GM13976 (cell line): ENCODE results near the gene SH2B2.

Source experiments
- DNase-seq: peaks from one replicate; pipeline ENCODE4 v3.0.0; 2012; ENCODE audit warnings: low spot score
- CTCF ChIP-seq: IDR thresholded peaks from 2 replicates; pipeline ENCODE4 v1.5.1; 2012; ENCODE audit warnings: borderline replicate concordance, mild to moderate bottlenecking; ENCODE audit not compliant: insufficient read depth; ENCODE audit errors: extremely low read depth, missing control alignments, control extremely low read depth
- in situ Hi-C: fragments of 300-500 bp; cut with MboI; formaldehyde crosslinking; loops from one replicate; pipeline ENCODE4 v1.12.0; 2022; ENCODE audit warnings: low sequenced_read_pairs, mixed read lengths, inconsistent platforms; ENCODE audit not compliant: unreplicated experiment

SH2B2 gene

GRCh38 chr7:102317231-102318059, 30.8 kb downstream of the SH2B2 start:
- no peak for DNase-seq

GRCh38 chr7:102318482-102318971, 31.9 kb downstream of the SH2B2 start:
- in situ Hi-C loops, result no loop called here
- no peak for TF ChIP-seq CTCF
- no peak for DNase-seq

More at GRCh38 chr7:102317231-102318059, 30.8 kb downstream of the SH2B2 start:
- in situ Hi-C loops, result no loop called here
- peak; percentile 26 for TF ChIP-seq CTCF

GRCh38 chr7:102319671-102320070, 33.0 kb downstream of the SH2B2 start:
- in situ Hi-C loops, result no loop called here
- DNase-seq, result no peak
- no peak for TF ChIP-seq CTCF

GRCh38 chr7:102320181-102320580, 33.5 kb downstream of the SH2B2 start:
- in situ Hi-C loops, result no loop called here
- TF ChIP-seq CTCF, result no peak
- peak; percentile 28 for DNase-seq

- in situ Hi-C loops, result no loop called here
- TF ChIP-seq CTCF, result no peak
- no peak for DNase-seq
Measured at GRCh38 chr7:102320601-102321350, 34.1 kb downstream of the SH2B2 start.

GRCh38 chr7:102321351-102322201, 34.9 kb downstream of the SH2B2 start:
- TF ChIP-seq CTCF, result no peak
- DNase-seq, result peak; percentile 48
- in situ Hi-C loops, result no loop called here
